Fibroblast of upper back skin (primary cell): Measurements from ENCODE around the gene TJP3.
A peak's percentile ranks its signal among the peaks of the same experiment; 100 is the strongest.
"Not testable (repeated sequence)": the region's sequence is repeated elsewhere in the genome, so short reads cannot be mapped to it uniquely, and the experiment has no call there.

Experiments
- DNase-seq: peaks from one replicate; pipeline ENCODE4 v3.0.0-alpha.2; 2013

Gene TJP3, protein sequence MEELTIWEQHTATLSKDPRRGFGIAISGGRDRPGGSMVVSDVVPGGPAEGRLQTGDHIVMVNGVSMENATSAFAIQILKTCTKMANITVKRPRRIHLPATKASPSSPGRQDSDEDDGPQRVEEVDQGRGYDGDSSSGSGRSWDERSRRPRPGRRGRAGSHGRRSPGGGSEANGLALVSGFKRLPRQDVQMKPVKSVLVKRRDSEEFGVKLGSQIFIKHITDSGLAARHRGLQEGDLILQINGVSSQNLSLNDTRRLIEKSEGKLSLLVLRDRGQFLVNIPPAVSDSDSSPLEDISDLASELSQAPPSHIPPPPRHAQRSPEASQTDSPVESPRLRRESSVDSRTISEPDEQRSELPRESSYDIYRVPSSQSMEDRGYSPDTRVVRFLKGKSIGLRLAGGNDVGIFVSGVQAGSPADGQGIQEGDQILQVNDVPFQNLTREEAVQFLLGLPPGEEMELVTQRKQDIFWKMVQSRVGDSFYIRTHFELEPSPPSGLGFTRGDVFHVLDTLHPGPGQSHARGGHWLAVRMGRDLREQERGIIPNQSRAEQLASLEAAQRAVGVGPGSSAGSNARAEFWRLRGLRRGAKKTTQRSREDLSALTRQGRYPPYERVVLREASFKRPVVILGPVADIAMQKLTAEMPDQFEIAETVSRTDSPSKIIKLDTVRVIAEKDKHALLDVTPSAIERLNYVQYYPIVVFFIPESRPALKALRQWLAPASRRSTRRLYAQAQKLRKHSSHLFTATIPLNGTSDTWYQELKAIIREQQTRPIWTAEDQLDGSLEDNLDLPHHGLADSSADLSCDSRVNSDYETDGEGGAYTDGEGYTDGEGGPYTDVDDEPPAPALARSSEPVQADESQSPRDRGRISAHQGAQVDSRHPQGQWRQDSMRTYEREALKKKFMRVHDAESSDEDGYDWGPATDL

DNA sequence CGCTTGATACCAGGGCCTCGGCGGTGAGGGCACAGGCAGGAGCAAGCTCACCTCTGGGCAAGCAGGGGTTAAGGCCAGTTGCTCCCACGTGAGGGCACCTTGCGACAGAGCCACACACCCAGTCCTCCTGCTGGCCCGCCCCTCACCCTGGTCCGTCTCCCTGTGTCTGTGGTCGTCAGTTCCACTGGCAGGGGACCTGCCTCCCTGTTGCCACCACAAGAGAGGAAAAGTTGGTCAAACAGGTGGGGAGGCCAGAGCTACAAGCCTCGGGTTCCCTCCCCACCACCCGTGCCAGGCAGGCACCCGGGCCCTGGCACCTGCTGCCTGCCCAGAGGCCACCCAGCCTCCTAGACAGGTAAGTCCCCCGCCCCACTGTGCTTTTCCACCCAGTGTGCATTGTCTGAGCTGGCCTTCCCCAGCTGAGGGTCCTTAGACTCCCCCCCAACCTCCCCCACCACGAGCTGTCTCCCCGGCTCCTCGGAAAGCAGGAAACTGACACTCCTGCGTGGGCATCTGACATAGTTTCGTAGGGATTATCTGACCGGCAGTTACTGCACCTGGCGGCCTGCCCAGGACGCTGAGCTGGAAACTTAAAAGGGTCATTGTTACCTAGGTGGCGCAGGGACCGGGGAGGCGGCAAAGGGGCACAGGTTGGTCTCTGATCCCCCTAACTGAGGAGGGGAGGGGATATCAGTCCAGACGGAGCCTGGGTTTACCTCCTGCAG is at the start of gene TJP3:
Gene TJP3, plus strand, starts transcription at position 178 of the 725 bp plus-strand sequence. CDS start 20,049 bp downstream, outside the sequence.
- DNase-seq, result no peak

DNA sequence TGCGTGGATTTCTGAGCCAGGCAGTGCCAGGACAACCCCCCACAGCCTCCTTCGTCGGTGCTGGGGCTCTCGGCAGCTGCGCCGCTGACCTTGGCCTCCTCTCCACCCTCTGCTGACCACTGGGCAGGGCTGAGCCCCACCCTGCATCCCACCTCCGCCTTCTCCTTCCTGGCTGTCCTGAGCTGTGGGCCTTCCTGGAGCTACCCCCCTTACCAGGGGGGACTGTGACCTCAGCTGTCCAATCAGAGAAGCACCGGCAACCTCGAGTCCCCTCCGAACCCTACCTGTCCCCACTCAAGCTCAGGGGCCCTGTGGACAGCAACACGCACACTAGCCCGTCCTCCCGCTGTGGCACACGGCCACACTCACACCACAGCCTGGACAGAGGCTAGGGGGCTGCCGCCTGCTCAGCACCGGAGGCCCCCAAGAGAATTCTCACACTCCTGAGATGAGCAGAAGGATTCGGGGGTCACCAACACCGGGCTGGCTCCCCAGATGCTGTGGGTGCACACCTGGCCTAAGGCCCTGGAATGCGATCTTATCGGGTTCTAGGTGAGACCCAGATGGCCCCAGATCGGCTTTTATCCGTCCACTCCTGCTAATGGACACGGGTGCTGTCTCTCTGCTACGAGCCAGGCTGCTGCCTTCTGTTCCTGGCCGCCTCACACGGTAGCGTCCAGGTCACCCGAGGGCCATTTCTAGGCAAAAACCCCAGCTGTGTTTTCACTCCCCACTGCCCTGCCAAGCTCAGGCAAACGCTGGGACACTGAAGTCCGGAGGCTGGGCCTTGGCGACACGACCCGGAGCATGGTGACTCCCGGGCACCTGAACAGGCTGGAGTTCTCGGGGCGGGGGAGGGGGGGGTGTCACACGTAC is 49.1 kb upstream of the TJP3 start:
- DNase-seq, result no peak

DNA sequence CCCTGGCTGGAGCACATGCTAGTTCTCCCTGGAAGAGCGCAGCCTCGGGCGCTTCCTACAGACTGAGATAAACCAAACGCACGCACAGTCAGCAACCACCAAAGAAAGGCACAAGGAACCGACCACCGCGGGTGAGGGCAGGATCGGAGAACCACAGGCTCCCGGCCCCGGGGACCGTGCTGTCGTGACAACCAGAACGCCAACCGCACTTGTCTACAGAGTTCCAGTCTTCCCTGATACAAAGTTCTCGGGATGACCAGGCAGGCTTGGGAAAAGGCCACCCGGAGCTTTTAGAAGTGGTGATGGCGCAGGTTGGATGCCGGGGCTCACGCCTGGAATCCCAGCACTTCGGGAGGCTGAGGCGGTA is 48.5 kb upstream of the TJP3 start:
- DNase-seq, result no peak

DNA sequence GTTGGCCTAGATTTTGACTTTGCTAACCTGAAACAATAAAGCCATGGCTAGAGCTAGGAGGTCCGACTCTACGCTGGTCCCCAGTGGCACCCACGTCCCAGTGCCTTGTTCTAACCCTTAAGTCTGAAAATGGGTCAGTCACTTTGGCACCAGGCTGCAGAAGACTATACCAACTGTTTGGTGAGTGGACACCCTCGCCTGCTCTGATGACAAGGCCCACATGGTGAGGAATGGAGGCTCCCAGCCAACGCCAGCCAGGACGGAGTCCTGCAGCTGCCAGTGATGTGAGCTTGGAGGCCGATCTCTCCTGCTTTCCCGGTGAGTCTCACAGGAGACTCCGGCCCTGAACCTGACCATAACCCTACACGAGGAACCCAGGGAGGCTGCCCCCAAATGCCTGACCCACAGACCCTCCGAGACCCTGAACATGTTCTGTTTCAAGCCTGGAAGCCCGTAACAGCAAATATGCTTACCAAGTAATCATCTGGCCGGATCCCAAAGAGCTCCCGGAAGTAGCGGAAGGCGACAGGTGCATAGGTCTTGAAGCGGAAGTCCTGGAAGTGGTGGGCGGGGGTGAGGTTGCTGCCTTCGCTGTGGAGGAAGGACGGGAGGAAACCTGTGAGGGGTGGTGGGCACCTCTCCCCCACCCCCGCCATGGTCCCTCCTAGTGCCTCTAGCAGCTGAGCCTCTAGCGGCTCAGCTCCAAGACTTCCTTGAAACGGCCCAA is 47.5 kb upstream of the TJP3 start:
- DNase-seq, result no peak

DNA sequence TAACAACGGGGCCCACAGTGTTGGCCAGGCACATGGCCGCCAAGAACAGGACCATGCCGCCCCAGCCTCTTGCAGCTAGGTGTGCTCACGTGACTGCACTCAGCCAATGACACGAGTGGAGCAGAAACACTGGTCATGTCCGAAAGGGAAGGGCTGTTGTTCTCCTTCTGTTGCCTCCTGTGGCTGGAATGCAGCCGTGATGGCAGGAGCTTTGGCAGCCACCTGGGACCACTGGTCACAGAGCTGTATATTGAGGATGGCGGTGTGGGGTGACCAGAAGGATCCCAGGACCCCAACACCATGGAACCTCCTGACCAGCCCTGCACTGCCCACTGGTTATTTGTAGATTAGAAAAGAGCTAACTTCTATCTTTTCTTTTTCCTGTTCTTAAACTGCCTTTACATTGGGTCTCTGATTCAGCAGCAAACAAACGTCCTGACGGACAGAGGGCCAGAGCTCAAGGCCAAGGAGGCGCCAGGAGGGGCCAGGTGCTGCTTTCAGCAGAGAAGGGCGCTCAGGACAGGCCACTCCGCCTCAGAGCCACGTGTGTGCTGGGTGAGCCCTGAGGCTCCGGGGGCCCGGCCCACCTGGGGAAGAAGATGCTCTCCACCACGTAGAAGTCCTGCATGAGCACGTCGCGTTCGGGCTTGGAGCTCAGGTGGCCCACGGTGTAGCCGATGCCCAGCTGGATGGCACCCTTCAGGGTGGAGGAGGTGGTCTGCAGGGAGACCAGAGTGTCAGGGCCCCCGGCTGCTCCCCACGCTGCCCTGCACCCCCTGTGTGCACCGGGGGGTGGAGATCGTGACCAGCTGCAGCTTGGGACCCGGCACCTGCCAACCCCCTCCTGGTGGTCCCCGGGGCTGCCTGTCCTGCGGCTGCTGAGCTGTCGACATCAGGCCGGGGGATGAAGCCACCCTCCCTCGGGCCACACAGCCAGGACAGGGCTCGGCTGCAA is 46.6 kb upstream of the TJP3 start:
- DNase-seq, result no peak

DNA sequence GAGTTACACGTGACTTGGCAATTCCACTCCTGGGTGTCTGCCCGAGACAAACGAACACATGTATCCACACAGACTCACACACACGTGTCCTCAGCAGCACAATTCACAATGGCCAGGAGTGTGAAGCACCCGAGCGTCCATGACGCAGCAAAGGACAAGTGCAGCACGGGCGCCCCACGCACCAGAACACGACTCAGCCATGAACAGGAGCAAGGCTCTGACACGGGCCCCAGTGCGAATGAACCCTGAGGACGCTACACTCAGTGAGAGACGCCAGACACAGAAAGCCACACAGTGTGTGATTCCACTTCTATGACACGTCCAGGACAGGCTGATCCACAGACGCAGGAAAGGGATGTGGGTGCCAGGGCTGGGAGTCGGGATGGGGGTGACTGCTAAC is 44.3 kb upstream of the TJP3 start:
- no peak for DNase-seq

DNA sequence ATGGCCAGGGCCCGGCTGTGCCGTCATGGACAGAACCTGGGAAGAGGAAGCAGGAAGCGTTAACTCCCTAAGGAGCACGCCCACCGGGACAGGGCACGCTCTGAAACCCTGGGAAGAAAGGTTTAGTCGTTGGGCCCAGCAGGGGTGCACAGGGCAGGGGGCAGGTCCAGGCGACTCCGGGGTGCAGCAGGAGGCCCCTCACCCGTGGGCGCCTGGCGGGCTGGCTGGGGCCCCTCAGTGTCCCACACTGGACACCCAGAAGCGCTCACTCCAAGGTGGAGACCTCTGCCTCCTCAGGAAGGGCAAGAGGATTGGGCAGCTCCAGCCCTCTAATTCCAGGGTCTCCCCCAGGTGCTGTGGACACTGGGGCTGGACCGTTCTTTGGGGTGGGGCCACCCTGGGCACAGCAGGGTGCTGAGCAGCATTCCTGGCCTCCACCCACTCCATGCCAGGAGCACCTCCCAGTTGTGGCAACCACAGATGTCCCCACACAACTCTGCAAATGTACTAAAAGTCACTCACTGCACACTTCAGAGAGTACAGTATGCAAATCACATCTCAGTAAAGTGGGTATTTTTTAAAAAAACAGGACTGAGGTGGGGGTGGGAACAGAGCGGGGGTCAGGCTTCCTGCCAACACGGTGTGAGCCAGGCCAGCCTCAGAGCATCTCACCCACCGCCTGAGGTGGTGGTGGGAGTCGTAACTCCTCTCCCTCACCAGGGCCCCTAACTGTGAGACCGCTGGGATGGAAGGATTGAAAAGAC is 43.1 kb upstream of the TJP3 start:
- DNase-seq, result no peak

DNA sequence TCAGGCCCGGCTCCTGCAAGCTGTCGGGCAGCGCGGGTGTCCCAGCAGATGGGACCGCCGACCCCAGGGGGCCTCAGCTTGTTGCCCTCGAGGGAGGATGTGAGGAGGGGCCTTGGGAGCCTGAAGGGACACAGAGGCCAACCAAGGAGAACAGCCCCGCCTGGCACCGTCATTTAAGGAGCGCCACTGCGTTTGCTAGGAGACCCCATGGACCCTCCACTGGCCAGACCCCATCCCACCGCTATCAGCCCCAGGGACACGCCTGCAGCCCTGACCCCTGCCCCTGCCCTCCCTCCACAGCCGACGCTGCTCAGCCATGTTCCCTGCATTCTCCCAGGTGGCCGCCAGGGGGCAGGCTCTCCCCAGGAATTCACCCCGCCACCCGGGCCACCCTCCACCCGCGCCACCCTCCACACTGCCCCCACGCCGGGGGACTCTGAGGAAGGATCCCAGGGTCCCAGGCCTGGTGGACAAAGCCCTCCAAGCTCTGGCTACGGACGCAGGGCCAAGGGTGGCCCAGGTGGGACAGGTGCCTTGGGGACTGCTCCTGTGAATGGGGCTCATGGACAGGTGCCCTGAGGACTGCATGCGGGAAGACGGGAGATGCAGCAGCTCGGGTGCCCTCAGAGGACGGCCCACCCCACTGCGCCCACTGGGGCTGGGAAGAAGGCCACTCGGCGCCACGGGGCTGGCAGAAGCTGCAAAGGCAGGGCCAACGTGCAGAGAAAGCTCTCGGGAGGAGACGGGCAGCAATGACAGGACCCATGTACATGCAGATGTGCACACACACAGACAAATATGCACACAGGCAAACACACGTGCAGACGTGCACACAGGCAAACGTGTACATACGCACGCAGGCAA is 42.3 kb upstream of the TJP3 start:
- peak; percentile 13 for DNase-seq

DNA sequence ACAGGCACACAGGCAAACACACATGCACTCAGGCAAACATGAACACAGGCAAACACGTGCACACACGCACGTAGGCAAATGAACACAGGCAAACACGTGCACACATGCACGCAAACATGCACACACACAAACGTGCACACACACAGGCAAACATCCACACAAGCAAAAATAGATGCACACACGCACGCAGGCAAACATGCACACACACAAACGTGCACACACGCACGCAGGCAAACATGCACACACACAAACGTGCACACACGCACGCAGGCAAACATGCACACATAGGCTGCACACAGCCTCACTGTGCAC is 41.7 kb upstream of the TJP3 start:
- not testable (repeated sequence) for DNase-seq

DNA sequence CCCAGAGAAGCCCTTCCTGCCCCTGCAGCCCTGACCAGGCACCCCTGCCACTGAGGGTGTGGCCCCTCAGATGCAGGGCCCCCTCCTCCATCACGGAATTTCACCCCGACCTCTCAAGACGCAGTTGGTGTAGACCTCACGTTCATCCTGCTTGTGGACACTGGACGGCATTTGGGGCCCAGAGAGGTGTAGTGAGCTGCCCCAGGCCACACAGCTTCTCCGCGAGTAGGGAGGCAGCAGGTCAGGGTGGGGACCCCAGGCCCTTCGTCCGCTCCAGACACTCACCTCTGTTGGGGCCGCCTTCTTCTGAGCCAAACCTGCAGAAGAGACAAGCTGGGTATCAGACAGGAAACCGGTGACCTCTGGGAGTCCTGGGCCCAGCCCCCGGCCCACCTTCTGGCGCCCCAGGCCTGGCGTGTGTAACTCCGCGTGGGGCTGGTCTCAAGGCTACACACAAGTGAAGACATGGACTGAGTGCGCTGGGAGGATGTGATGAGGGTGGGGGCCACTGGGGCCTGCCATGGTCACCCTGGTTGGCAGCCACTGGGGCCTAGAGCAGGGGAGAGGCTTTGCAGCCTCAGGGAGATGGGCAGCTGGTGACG is 41.0 kb upstream of the TJP3 start:
- DNase-seq, result no peak

DNA sequence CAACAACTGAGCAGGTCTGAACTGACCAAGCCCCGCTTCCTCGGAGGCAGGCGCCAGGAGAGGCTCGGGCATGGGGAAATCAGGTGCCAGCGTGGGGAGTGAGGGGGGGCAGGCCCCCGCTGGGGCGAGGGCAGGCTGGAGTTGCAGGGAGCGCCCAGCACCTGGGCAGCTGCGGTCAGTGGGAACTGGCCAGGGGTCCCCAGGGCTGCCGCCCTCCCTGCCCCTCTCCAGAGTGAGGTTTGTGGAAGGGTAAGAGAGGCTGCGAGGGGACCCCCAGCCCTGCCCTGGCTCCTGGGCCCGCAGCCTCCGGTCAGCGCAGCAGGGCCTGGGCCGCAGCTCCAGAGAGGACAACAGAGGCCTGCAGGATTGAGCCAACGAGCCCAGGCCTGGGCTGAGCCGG is 40.4 kb upstream of the TJP3 start:
- DNase-seq, result no peak

DNA sequence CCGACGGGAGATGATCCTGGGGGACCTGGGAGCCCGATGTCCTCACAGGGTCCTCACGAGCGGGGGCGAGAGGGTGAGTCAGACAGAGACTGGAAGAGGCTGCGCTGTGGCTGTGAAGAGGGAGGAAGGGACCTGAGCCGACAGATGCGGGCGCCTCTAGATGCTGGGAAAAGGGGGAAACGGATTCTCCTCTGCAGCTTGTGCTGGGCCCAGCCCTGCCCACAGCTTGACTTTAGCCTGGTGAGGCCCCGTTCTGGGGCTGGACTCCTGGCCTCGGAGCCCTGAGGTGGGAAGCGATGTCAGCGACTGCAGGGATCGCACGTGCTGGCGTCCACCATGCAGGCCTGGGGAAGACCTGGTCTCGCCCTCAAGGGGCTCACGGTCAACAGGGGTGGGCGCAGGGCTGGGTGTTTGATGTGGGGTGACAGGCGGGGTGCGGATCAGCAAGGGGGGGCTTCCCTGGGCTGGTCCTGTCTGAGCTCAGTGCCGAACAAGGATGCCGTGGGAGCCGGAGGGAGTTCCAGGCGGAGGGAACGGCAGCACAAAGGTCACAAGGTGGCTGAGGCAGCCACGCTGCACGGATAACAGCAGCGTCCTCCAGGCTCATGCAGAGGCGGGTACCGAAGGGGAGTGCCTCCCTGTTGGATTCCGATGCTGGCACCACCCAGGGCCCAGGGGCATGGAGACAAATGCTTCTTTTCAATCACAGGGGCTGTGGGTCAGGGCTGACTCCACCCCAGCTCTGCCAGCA is 39.7 kb upstream of the TJP3 start:
- DNase-seq, result peak; percentile 9

DNA sequence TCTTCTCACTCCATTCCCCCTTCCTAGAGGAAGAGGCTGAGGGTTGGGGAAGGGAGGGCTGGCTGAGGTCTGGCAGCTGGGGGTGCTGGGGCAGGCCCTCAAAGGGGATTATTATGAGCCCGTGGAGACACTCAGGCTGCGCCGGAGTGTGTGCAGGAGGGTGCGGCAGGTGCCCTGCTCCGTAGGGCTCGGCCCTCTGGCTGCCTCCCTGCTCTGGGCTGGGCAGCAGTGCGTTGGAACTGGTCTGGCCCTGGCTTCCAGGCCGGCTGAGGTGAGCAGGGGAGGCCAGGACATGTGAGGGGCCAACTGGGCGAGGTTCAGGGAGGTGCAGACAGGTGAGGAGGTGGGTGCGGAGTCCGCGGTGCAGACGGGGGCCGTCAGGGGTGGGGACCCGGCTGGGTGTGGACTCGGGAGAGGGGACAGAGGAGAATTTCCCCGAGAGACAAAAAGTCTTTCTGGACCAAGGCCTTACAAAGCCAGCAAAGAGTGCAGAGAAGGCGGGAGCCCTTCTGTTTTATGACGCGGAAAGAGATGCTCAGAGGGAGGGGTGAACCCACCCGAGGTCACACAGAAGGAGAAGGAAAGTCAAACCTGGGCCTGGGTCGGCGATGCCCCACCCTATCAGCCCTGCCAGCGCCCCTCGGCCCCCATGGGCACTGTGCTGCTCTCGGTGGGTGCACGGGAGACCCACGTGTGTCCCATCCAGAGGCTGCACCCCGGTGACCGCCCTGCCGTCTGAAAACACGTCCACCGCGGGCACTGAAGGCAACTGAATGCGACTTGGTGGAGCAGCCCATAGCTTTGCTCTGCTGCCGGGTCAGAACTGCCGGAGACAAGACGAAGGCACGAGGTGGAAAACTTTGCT is 38.9 kb upstream of the TJP3 start:
- DNase-seq, result no peak

DNA sequence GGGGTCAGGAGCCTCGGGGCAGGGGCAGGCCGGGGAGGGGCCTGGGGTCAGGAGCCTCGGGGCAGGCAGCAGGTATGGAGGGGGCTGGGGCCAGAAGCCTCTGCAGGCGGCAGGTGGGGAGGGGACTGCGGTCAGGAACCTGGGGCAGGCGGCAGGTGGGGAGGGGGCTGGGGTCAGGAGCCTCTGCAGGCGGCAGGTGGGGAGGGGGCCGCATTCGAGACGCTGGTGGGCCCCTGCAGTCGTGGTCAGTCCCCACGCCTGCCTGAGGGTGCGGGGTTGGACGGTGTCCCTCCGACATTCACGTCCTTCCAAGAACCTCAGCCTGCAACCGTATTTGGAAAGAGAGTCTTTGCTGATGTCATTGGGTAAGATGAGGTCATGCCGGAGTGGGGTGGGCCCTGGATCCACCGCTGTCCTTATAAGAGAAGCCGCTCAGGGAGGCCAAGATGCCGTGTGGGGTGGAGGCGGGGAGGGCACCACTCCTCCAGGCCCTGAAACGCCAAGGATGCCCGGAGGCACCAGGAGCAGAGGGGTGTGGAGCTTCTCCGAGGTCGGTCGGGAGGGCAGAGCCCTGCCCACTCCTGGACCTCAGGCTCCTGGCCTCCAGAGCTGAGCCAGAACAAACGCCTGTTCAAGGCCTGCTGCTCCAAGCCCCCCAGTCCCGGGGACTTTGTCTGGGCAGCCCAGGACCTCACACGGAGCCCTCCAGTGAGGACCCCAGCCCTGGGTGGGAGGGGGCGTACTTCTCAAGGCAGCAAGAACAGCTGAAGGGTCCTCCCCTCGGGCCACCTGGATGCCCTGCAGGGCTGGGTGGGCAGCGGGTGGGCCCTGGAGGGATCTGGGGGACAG is 38.0 kb upstream of the TJP3 start:
- DNase-seq, result peak; percentile 86
